GM18873 (cell line): ENCODE measurements around the gene NCK2.

Source experiments
- ATAC-seq: cut with Tn5 transposase; IDR thresholded peaks from one replicate; pipeline ENCODE4 v1.9.1; 2021; ENCODE audit warnings: mild to moderate bottlenecking, moderate library complexity, moderate number of reproducible peaks; ENCODE audit not compliant: unreplicated experiment, low FRiP score

Gene NCK2

DNA sequence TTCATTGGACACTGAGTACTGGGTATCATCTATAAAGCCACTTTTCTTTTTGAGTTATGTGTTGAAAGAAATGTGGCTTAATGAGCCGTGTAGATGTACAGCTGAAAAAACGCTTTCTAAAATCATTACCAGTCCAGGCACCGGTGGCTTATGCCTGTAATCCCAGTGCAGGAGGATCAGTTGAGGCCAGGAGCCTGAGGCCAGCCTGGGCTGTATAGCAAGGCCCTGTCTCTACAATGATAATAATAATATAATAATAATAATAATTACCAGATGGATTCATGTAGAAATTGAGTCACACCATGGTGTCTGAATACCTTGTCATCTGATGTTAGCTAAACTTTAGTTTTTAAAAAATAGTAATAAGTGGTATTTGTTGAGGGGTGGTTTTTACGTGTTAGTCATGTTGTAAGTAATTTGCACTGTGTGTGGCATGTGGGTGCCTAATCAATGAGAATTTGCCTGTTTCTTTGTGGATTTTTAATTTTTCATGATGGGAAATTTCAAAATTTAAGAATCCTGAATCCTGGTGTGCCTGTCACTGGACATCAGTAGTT is 30.1 kb downstream of the NCK2 start:
- no peak for ATAC-seq

DNA sequence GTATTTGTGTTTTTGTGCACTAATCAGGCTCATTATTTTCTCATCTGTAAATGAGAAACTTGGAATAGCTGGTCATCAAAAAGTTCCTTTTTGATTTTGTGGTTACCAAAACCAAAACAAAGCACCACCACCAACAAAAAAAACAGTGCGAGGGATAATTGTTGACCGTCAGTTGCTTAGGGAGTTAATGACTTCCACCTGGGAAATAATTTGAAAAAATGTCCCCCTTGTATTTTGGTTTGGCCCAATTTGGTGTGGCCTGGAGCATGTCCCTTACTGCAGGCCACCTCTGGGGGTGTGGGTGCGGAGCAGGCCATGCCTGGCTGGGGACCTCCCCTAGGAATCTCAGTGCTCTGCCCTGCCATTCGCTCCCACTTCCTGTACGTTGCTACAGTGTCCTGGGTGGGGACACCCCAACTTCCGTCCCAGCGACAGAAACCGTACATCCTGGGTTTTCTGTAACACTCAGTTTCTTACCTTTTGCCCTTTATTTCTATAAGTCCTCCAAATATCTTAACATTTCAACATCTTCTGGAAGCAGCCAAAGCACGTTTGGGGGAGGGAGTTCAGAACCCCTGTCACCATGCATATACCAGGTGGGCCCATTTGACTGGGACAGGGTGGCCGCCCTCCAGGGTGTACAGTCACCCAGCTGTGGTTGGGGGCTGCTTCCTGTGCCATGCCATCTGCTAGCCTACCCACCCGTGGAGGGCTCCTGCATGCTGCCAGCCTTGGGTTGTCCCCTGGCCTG is 31.3 kb downstream of the NCK2 start:
- peak; percentile 50 for ATAC-seq

DNA sequence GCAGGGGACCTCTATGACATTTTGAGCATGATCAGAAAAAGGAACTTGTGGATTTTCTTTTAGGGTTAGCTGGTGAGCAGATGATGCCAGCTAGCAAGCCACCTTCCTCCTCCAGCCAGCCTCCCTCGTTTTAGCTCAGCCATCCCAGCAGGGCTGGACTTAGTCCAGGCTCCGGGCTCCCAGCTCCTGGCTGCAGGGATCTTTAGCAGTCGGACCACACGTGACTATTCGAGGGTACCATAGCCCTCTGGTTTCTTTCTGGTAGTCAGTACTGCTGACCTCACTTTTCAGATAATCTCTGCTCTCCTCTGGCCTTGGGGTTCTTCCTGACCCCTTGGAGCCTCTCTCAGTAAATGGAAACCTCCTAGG is 31.8 kb downstream of the NCK2 start:
- peak; percentile 13 for ATAC-seq

GRCh38 chr2:105777031-105777482 is 32.3 kb downstream of the NCK2 start:
- ATAC-seq: no peak

DNA sequence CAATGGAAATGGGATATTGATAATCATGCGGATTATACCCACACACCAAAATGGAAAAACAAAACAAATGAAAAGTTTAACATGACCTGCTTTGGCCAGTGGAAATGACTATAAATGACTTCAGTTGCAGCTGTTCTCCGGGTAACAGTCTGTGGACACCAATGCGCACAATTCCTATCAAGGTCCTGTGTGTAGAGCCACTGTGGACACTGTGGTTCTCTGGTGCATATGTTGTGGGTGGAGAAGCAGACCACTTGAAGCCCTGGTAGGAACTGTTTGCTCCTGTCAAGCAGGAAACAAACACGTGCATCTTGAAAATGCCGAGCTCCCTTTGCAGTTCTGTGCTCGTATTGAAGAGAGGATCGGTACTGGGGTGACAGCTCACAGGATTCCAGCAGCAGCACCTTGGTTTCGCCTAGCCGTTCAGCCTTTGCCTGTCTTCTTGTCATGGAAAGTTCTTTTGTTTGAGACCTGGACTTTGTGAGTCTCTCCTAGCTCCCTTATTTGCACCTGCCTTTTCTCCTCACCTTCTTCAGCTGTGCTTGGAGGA is 32.9 kb downstream of the NCK2 start:
- no peak for ATAC-seq

DNA sequence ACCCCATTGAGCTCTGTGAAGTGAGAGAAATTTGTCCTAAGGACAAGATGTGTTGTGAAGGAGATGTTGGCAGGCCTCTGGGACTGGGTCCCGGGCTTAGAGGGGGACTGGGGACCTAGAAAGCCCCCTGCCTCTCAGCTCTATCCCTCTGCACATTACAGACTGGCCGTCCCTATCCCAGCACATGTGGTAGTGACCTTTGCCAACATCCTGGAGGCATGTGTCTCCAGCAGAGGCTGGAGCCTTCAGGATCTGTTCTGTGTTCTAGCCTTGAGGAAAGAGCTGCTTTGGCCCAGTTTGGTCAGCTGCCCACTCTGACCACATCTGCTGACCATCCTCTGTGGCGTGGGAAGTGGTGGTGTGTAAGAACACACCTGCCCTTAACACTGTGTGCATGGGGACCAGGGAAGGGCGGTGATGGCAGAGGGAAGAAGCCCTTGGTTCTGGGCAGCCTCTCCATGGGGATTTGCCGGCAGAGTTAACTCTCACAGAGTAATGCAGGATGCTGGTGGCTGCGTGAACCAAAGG is 33.4 kb downstream of the NCK2 start:
- ATAC-seq: no peak

GRCh38 chr2:105779394-105779793 is 34.7 kb downstream of the NCK2 start:
- no peak for ATAC-seq

DNA sequence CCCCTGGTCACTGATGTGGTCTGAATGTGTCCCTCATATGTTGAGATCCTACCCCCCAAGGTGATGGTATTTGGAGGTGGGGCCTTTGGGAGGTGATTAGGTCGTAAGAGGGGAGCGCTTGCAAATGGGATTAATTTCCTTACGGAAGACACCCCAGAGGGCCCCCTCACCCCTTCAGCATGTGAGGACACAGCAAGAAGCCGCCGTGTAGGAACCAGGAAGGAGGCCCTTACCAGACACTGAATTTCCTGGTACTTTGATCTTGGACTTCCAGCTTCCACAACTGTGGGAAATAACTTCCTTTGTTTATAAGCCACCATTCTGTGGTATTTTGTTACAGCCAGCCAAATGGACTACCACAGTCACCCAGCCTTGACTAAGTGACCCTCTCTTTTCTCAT is 35.9 kb downstream of the NCK2 start:
- no peak for ATAC-seq

GRCh38 chr2:105781274-105781978 is 36.7 kb downstream of the NCK2 start:
- no peak for ATAC-seq

GRCh38 chr2:105782123-105782522 is 37.4 kb downstream of the NCK2 start:
- ATAC-seq: no peak

DNA sequence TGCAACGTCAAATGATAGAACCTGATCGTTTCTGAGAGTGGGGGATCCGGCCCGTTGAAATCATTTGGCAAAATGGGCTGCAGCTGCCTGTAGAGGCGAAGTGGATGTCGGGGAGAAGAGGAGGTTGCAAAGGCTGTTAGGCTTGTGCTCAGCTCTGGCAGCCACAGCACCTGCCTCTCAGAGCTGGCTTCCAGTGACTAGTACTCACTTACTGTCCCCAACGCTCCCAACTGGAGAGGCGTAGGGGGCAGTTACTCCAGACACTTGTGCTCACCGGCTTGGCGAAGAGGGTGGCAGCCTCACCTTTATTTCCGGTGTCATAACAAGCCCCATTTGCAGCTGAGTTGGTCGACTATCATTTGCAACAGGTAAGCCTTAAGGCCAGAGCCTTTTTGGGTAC is 37.9 kb downstream of the NCK2 start:
- no peak for ATAC-seq

DNA sequence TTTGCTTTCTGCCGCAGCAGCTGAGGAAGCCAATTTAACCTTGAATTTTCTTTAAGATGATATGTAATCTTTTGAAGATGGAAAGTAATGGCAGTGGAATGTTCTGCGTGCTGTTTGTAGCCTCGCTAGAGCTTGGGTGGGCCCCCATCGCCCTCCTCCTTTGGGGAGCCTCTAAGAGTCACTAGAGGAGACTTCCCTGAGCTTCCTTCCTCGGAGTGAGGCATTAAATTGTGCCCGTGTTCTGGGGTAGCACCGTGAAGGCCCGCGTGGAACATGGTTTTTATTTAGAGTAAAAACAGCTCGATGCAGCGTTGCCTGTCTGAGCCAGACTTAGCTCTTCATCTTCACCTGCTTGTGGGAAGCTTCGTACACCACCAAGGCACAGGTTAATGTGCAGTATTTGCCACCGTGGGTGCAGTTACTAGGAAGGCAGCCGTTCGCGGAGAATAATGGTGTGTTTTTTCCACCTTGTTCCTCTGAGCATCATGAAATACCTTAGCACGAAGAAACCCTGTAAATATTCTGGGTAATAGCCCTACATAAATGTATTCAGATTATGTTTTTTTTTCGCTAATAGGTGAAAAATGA is 38.5 kb downstream of the NCK2 start:
- no peak for ATAC-seq

GRCh38 chr2:105783972-105784371 is 39.3 kb downstream of the NCK2 start:
- ATAC-seq: no peak

- no peak for ATAC-seq
Measured at GRCh38 chr2:105784589-105784988, 39.9 kb downstream of the NCK2 start.

- no peak for ATAC-seq
Measured at GRCh38 chr2:105785095-105785847, 40.6 kb downstream of the NCK2 start.

- ATAC-seq: no peak
Measured at GRCh38 chr2:105786231-105787230, 41.8 kb downstream of the NCK2 start.

DNA sequence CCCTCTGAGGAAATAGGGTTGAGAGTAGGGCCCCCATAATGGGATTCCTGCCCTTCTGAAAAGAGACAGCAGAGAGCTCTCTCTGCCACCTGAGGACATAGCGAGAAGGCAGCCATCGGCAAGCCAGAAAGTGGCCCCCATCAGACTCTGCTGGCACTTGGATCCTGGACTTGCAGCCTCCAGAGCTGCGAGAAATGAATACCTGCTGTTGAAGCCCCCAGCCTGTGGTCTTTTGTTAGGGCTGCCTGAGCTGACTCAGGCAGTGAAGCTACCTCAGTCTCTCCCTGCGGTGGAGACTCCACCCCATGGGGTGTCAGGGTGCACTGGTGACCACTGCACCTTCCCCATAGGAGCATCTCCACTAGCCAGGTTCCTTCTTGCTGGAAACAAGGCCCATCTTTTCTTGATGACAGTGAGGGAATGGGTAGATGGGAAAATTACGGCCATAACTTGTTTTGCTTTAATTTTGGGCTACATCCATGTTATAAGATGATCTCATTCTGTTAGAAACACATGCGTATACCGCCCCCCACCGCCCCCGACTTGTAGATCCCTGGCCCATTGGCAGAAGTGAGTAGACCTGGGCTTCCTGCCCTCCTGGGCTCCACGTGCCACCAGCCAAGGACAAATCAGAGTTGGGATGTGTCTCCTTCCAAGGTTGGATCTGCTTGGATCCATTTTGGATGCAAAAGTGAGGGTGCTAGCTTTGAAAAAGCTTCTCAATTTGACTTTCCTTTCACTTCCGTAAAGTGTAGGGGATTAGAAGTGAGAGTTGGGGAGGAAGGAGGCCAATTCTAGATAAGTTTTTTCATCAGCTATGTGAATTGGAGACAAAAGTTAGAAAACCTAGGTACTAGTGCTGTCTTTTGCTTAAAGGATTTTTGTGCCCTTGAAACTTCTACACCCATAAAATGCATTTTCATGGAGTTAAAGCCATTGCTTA is 42.9 kb downstream of the NCK2 start:
- ATAC-seq: no peak
